Ishikawa (cell line): ENCODE results near the gene LHFPL2.

Experiments
- CEBPB ChIP-seq: IDR thresholded peaks from 2 replicates; pipeline ENCODE4 v1.6.1; 2012
- CREB1 ChIP-seq: IDR thresholded peaks from 2 replicates; pipeline ENCODE4 v1.6.1; 2012; ENCODE audit warnings: low read depth
- EP300 ChIP-seq: IDR thresholded peaks from 2 replicates; pipeline ENCODE4 v1.6.1; 2012; ENCODE audit warnings: borderline replicate concordance
- FOXM1 ChIP-seq: IDR thresholded peaks from 2 replicates; pipeline ENCODE4 v1.6.1; 2012; ENCODE audit warnings: low read depth, borderline replicate concordance
- MAX ChIP-seq: IDR thresholded peaks from 2 replicates; pipeline ENCODE4 v1.6.1; 2012
- RAD21 ChIP-seq: IDR thresholded peaks from 2 replicates; pipeline ENCODE4 v1.6.1; 2012; ENCODE audit warnings: low read depth
- REST ChIP-seq: IDR thresholded peaks from 2 replicates; pipeline ENCODE4 v1.6.1; 2012; ENCODE audit warnings: low read depth, mild to moderate bottlenecking
- USF1 ChIP-seq: IDR thresholded peaks from 2 replicates; pipeline ENCODE4 v1.6.1; 2012
- YY1 ChIP-seq: IDR thresholded peaks from 2 replicates; pipeline ENCODE4 v1.6.1; 2012; ENCODE audit warnings: low read depth
- ZBTB7A ChIP-seq: IDR thresholded peaks from 2 replicates; pipeline ENCODE4 v1.6.1; 2012; ENCODE audit warnings: low read depth

GRCh38 chr5:78661044-78661443 is 12.5 kb upstream of the LHFPL2 start:
- TF ChIP-seq USF1 (no peak), MAX (no peak), YY1 (no peak), EP300 (no peak), CREB1 (no peak), REST (no peak), RAD21 (no peak), CEBPB (no peak), ZBTB7A (no peak), FOXM1 (no peak)
